HepG2 (cell line): ENCODE data around the gene GNB1. TPM values are rescaled to one million over a fixed set of nuclear protein-coding genes. Genes with fewer than 3 reads are reported as not detected.

Experiments used
- ARID4A ChIP-seq: sonication (generic); formaldehyde crosslinking; IDR thresholded peaks from 2 replicates; pipeline ENCODE4 v1.5.0; 2020; ENCODE audit warnings: mild to moderate bottlenecking, missing genetic modification reagents, borderline replicate concordance
- BHLHE40 ChIP-seq: IDR thresholded peaks from 2 replicates; pipeline ENCODE4 v1.6.1; 2011; ENCODE audit warnings: low read length, improper control_type of control experiment
- BRD4 ChIP-seq: sonication (generic); formaldehyde crosslinking; IDR thresholded peaks from 2 replicates; pipeline ENCODE4 v1.4.0; 2020; ENCODE audit warnings: missing genetic modification reagents
- HNF1B ChIP-seq: sonication (generic); formaldehyde crosslinking; IDR thresholded peaks from 2 replicates; pipeline ENCODE4 v1.5.1; 2020; ENCODE audit warnings: mild to moderate bottlenecking, moderate library complexity, missing genetic modification reagents
- HOXA5 ChIP-seq: sonication (generic); formaldehyde crosslinking; IDR thresholded peaks from 2 replicates; pipeline ENCODE4 v1.4.0; 2020; ENCODE audit warnings: missing genetic modification reagents
- MYC ChIP-seq: sonication (generic); formaldehyde crosslinking; IDR thresholded peaks from 2 replicates; pipeline ENCODE4 v1.9.0; 2021; ENCODE audit warnings: missing genetic modification reagents, borderline replicate concordance
- NFIC ChIP-seq: IDR thresholded peaks from 2 replicates; pipeline ENCODE4 v1.6.1; 2012; ENCODE audit warnings: mild to moderate bottlenecking, low read length, inconsistent platforms
- SALL1 ChIP-seq: sonication (generic); formaldehyde crosslinking; IDR thresholded peaks from 2 replicates; pipeline ENCODE4 v1.8.0; 2022; ENCODE audit warnings: mild to moderate bottlenecking, missing genetic modification reagents
- TAF1 ChIP-seq: sonication (generic); formaldehyde crosslinking; IDR thresholded peaks from 2 replicates; pipeline ENCODE4 v1.4.0; 2020; ENCODE audit warnings: missing genetic modification reagents
- ZFX ChIP-seq: sonication (generic); formaldehyde crosslinking; IDR thresholded peaks from 2 replicates; pipeline ENCODE4 v1.4.0; 2020; ENCODE audit warnings: mild to moderate bottlenecking, low read depth, missing genetic modification reagents, moderate library complexity
- ZNF24 ChIP-seq: fragments of 450-650 bp; IDR thresholded peaks from 2 replicates; pipeline ENCODE4 v1.6.1; 2017; ENCODE audit warnings: antibody characterized with exemption, mild to moderate bottlenecking
- ZNF574 ChIP-seq: sonication (generic); formaldehyde crosslinking; IDR thresholded peaks from 2 replicates; pipeline ENCODE4 v1.4.0; 2020; ENCODE audit warnings: missing genetic modification reagents
- ZSCAN21 ChIP-seq: sonication (generic); formaldehyde crosslinking; IDR thresholded peaks from 2 replicates; pipeline ENCODE4 v1.8.0; 2022; ENCODE audit warnings: mild to moderate bottlenecking, missing genetic modification reagents, moderate library complexity, borderline replicate concordance
- polyA plus RNA-seq, 8 experiments: library from polyadenylated mRNA; depleted of rRNA in 3 of 8; stranded (reverse) in 7 of 8; unstranded in 1 of 8; fragments of >200 nt; fragmentation: Illumina TruSeq in 4 of 8; extraction: Trizol in 4 of 8; gene quantifications; 2 replicates each; pipeline versions ENCODE4 v1.2.1 to v1.2.3, GENCODE V29; 2011 to 2016; ENCODE audit warnings: low read depth in 4 of 8, missing spikeins in 1 of 8, mixed read lengths in 1 of 8; ENCODE audit not compliant: insufficient read depth in 1 of 8
- total RNA-seq, 5 experiments: library from RNA; depleted of rRNA; stranded (reverse); fragments of >200 nt; fragmentation: Illumina TruSeq; extraction: Trizol; gene quantifications; 2 replicates each; pipeline ENCODE4 v1.2.3, GENCODE V29; 2016; ENCODE audit warnings: low read depth in 1 of 5
- TF ChIP-seq, protein P1 (sequence below): sonication (generic); formaldehyde crosslinking; IDR thresholded peaks from 2 replicates; pipeline ENCODE4 v1.5.1; 2020; ENCODE audit warnings: missing genetic modification reagents, mild to moderate bottlenecking, borderline replicate concordance
- TF ChIP-seq, protein P2 (sequence below): sonication (generic); formaldehyde crosslinking; IDR thresholded peaks from 2 replicates; pipeline ENCODE4 v1.9.0; 2022; ENCODE audit warnings: missing genetic modification reagents, mild to moderate bottlenecking, borderline replicate concordance

The GNB1 gene
- total and polyA plus RNA-seq, 2 of the 13 experiments (the other 11 are each of a cell fraction or from before 2014, with no cell fraction given), result 66.2 to 327 TPM

DNA sequence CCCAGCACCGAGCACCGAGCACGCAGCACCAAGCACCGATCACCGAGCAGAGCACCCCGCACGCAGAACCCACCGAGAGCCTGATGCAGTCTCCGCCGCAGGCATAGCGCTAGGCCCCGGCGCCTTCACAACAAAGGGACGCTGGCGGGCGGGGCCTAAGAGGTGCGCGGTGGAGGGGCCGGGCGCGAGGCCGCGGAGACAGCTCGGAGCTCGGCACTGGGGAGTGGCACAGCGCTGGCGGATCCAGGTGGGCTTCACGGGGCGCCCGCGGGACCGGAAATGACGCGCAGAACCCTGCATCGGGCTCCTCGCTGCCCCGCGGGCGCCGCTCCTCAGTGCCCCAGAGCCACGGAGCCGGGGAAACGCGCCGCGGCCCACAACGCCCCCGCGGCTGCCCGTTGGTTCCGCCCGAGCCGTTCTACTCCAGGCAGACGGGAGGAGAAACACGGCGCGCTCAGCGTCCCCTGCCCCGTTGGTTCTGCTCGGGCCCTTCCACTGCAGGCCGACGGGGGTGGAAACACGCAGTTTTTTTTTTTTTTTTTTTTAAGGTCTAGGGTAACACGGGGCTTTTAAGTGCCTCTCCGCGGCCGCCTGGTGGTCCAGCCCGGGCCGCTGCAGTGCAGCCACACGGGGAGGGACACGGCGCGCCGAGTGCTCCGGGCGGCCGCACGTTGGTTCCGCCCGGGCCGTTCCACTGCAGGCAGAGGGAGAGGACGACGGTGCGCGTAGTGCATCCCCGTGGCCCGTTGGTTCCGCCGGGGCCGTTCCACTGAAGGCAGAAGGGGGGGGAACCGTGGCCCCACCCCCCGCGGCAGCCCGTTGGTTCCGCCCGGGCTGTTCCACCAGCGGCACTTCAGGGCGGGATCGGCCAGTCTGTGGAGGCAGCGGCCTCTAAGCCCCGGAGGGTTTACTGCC, 145.0 kb downstream of the GNB1 start (continued):
- peak; percentile 40; the same call in 1 of the 2 replicates for TF ChIP-seq ZNF24
- TF ChIP-seq SALL1 (CRISPR knock-in tag), result 0 out of 2 replicates have a peak, but pooled peaks have one; percentile 35
- peak; percentile 89 for TF ChIP-seq BHLHE40
- TF ChIP-seq, protein P1, sequence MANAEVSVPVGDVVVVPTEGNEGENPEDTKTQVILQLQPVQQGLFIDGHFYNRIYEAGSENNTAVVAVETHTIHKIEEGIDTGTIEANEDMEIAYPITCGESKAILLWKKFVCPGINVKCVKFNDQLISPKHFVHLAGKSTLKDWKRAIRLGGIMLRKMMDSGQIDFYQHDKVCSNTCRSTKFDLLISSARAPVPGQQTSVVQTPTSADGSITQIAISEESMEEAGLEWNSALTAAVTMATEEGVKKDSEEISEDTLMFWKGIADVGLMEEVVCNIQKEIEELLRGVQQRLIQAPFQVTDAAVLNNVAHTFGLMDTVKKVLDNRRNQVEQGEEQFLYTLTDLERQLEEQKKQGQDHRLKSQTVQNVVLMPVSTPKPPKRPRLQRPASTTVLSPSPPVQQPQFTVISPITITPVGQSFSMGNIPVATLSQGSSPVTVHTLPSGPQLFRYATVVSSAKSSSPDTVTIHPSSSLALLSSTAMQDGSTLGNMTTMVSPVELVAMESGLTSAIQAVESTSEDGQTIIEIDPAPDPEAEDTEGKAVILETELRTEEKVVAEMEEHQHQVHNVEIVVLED (CRISPR knock-in tag), result peak; percentile 48; the same call in 1 of the 2 replicates
- TF ChIP-seq BRD4 (CRISPR knock-in tag), result 0 out of 2 replicates have a peak, but pooled peaks have one; percentile 34
- peak; percentile 70 for TF ChIP-seq ZFX (CRISPR knock-in tag)
- TF ChIP-seq ARID4A (CRISPR knock-in tag), result peak; percentile 23; the same call in 1 of the 2 replicates
- TF ChIP-seq MYC (CRISPR knock-in tag), result peak; percentile 33; the same call in 1 of the 2 replicates
- TF ChIP-seq HOXA5 (CRISPR knock-in tag), result 0 out of 2 replicates have a peak, but pooled peaks have one; percentile 3
- peak; percentile 82 for TF ChIP-seq ZNF574 (CRISPR knock-in tag)
- TF ChIP-seq ZSCAN21, result peak; percentile 100
- peak; percentile 53; the same call in 1 of the 2 replicates for TF ChIP-seq HNF1B (CRISPR knock-in tag)
- TF ChIP-seq, protein P2, sequence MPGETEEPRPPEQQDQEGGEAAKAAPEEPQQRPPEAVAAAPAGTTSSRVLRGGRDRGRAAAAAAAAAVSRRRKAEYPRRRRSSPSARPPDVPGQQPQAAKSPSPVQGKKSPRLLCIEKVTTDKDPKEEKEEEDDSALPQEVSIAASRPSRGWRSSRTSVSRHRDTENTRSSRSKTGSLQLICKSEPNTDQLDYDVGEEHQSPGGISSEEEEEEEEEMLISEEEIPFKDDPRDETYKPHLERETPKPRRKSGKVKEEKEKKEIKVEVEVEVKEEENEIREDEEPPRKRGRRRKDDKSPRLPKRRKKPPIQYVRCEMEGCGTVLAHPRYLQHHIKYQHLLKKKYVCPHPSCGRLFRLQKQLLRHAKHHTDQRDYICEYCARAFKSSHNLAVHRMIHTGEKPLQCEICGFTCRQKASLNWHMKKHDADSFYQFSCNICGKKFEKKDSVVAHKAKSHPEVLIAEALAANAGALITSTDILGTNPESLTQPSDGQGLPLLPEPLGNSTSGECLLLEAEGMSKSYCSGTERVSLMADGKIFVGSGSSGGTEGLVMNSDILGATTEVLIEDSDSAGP, result peak; percentile 52; the same call in 1 of the 2 replicates
- peak; percentile 43; the same call in 1 of the 2 replicates for TF ChIP-seq NFIC
- TF ChIP-seq TAF1 (CRISPR knock-in tag), result peak; percentile 28; the same call in 1 of the 2 replicates
